ENCODE results near the gene BRMS1.

BRMS1 gene

GRCh38 chr11:66373265-66373664 lies 28.4 kb upstream of the BRMS1 start:
- no peak for DNase-seq (ENCODE audit: low read depth, low spot score)

GRCh38 chr11:66371627-66372415 lies 26.9 kb upstream of the BRMS1 start, which contains the start of gene SLC29A2:
Gene SLC29A2, minus strand, starts transcription at chr11:66371760. Its CDS starts 169 bp downstream, at chr11:66371591.
- H3K9ac ChIP-seq (ENCODE audit: insufficient read length), result peak within 1 kb of the TSS; percentile 81
- no peaks in the 10 kb centered on the region for H3K9me3 ChIP-seq (ENCODE audit: low read depth, low read length)
- no peak for DNase-seq (ENCODE audit: low read depth, low spot score)
- TF ChIP-seq POLR2AphosphoS5 (IDR thresholded peaks at IDR 0.05; ENCODE audit: borderline replicate concordance, low read depth, low read length) (0 out of 2 replicates have a peak, but pooled peaks have one; percentile 45), EZH2 (IDR thresholded peaks at IDR 0.05) (no peak), FOXP2 (optimal IDR thresholded peaks at IDR 0.05; ENCODE audit: control extremely low read depth, extremely low read length, insufficient read depth) (peak; percentile 62)
- H3K4me3 ChIP-seq, result peak within 1 kb of the TSS; percentile 88
- H3K36me3 ChIP-seq (ENCODE audit: insufficient read depth, low read length), result peaks cover 28% of the 10 kb centered on the region; the same call in 1 of the 2 replicates
- peak within 1 kb of the TSS; percentile 92 for H3K27ac ChIP-seq

More at GRCh38 chr11:66373265-66373664, 28.4 kb upstream of the BRMS1 start:
- Histone ChIP-seq H3K9me3 (ENCODE audit: low read depth, low read length) (no peaks in the 10 kb centered on the region), H3K4me3 (no peak overlapping the region), H3K36me3 (ENCODE audit: insufficient read depth, low read length) (peaks cover 14% of the 10 kb centered on the region; the same call in 1 of the 2 replicates), H3K9ac (ENCODE audit: insufficient read length) (peak overlapping the region; percentile 32), H3K27ac (peak overlapping the region; percentile 8; the same call in 1 of the 2 replicates)
- TF ChIP-seq EZH2 (IDR thresholded peaks at IDR 0.05), result no peak

- Histone ChIP-seq H3K9ac (ENCODE audit: insufficient read length) (no peak overlapping the region), H3K36me3 (ENCODE audit: insufficient read depth, low read length) (peaks cover 46% of the 10 kb centered on the region; the same call in 1 of the 2 replicates), H3K4me3 (peak overlapping the region; percentile 88; the same call in 1 of the 2 replicates), H3K27ac (peak overlapping the region; percentile 82; the same call in 1 of the 2 replicates), H3K9me3 (ENCODE audit: low read depth, low read length) (no peaks in the 10 kb centered on the region)
- no peak for TF ChIP-seq EZH2 (IDR thresholded peaks at IDR 0.05)
- TF ChIP-seq FOXP2 (optimal IDR thresholded peaks at IDR 0.05; ENCODE audit: control extremely low read depth, extremely low read length, insufficient read depth), result no peak
- no peak for TF ChIP-seq POLR2AphosphoS5 (IDR thresholded peaks at IDR 0.05; ENCODE audit: borderline replicate concordance, low read depth, low read length)
- DNase-seq (ENCODE audit: low read depth, low spot score), result no peak
Observed at GRCh38 chr11:66369073-66369894, 24.4 kb upstream of the BRMS1 start.

- H3K9ac ChIP-seq (ENCODE audit: insufficient read length), result no peak overlapping the region
- H3K27ac ChIP-seq, result no peak overlapping the region
- no peaks in the 10 kb centered on the region for H3K9me3 ChIP-seq (ENCODE audit: low read depth, low read length)
- TF ChIP-seq EZH2 (IDR thresholded peaks at IDR 0.05) (no peak), FOXP2 (optimal IDR thresholded peaks at IDR 0.05; ENCODE audit: control extremely low read depth, extremely low read length, insufficient read depth) (no peak), POLR2AphosphoS5 (IDR thresholded peaks at IDR 0.05; ENCODE audit: borderline replicate concordance, low read depth, low read length) (no peak)
- no peak overlapping the region for H3K4me3 ChIP-seq
- DNase-seq (ENCODE audit: low read depth, low spot score), result no peak
- H3K36me3 ChIP-seq (ENCODE audit: insufficient read depth, low read length), result peaks cover 46% of the 10 kb centered on the region; the same call in 1 of the 2 replicates
Observed at GRCh38 chr11:66368484-66368883, 23.6 kb upstream of the BRMS1 start.

- no peak overlapping the region for H3K27ac ChIP-seq
Observed at GRCh38 chr11:66367561-66368312, 22.8 kb upstream of the BRMS1 start.

GRCh38 chr11:66366844-66367477 lies 22.1 kb upstream of the BRMS1 start:
- Histone ChIP-seq H3K9me3 (ENCODE audit: low read depth, low read length) (no peaks in the 10 kb centered on the region), H3K4me3 (no peak overlapping the region), H3K36me3 (ENCODE audit: insufficient read depth, low read length) (peaks cover 50% of the 10 kb centered on the region), H3K9ac (ENCODE audit: insufficient read length) (no peak overlapping the region), H3K27ac (0 out of 2 replicates have a peak overlapping the region, but pooled peaks have one; percentile 19)
- TF ChIP-seq FOXP2 (optimal IDR thresholded peaks at IDR 0.05; ENCODE audit: control extremely low read depth, extremely low read length, insufficient read depth) (no peak), EZH2 (IDR thresholded peaks at IDR 0.05) (no peak), POLR2AphosphoS5 (IDR thresholded peaks at IDR 0.05; ENCODE audit: borderline replicate concordance, low read depth, low read length) (no peak)
- DNase-seq (ENCODE audit: low read depth, low spot score), result no peak

More at GRCh38 chr11:66367561-66368312, 22.8 kb upstream of the BRMS1 start:
- Histone ChIP-seq H3K36me3 (ENCODE audit: insufficient read depth, low read length) (peaks cover 50% of the 10 kb centered on the region), H3K9ac (ENCODE audit: insufficient read length) (no peak overlapping the region), H3K9me3 (ENCODE audit: low read depth, low read length) (no peaks in the 10 kb centered on the region), H3K4me3 (no peak overlapping the region)
- DNase-seq (ENCODE audit: low read depth, low spot score), result no peak
- TF ChIP-seq FOXP2 (optimal IDR thresholded peaks at IDR 0.05; ENCODE audit: control extremely low read depth, extremely low read length, insufficient read depth) (no peak), EZH2 (IDR thresholded peaks at IDR 0.05) (no peak)

- peaks cover 50% of the 10 kb centered on the region for H3K36me3 ChIP-seq (ENCODE audit: insufficient read depth, low read length)
- TF ChIP-seq POLR2AphosphoS5 (IDR thresholded peaks at IDR 0.05; ENCODE audit: borderline replicate concordance, low read depth, low read length), result peak; percentile 53; the same call in 1 of the 2 replicates
- TF ChIP-seq EZH2 (IDR thresholded peaks at IDR 0.05), result no peak
- no peaks in the 10 kb centered on the region for H3K9me3 ChIP-seq (ENCODE audit: low read depth, low read length)
- 0 out of 2 replicates have a peak overlapping the region, but pooled peaks have one; percentile 19 for H3K27ac ChIP-seq
- no peak overlapping the region for H3K9ac ChIP-seq (ENCODE audit: insufficient read length)
- no peak overlapping the region for H3K4me3 ChIP-seq
- DNase-seq (ENCODE audit: low read depth, low spot score), result no peak
Observed at GRCh38 chr11:66365711-66366619, 21.1 kb upstream of the BRMS1 start.

All from SK-N-MC (cell line).